Smooth muscle cell (in vitro differentiated cells): ENCODE measurements around the gene GMDS. TPM values are rescaled to one million over a fixed set of nuclear protein-coding genes. Genes with fewer than 3 reads are reported as not detected.

Experiments used
- DNase-seq: peaks from one replicate; lab custom pipeline; 2025; ENCODE audit not compliant: unreplicated experiment; lab: John Stamatoyannopoulos, UW
- H2AFZ ChIP-seq: fragments of 200-600 bp; sonication (generic); 2 replicates; pipeline ENCODE4 v1.6.0; 2016; ENCODE audit warnings: antibody characterized with exemption, low read depth, mild to moderate bottlenecking
- H3F3A ChIP-seq: fragments of 200-600 bp; sonication (generic); 2 replicates; pipeline ENCODE4 v1.6.0; 2017; ENCODE audit warnings: antibody characterized with exemption, low read depth
- H3K27ac ChIP-seq: fragments of 200-600 bp; sonication (generic); 2 replicates; pipeline ENCODE4 v1.5.1; 2016; ENCODE audit warnings: low read depth, mild to moderate bottlenecking
- H3K27me3 ChIP-seq: fragments of 200-600 bp; sonication (generic); 2 replicates; pipeline ENCODE4 v1.6.1; 2016; ENCODE audit warnings: low read depth, mild to moderate bottlenecking
- H3K36me3 ChIP-seq: fragments of 200-600 bp; sonication (generic); 2 replicates; pipeline ENCODE4 v1.5.1; 2016; ENCODE audit warnings: low read depth
- H3K4me1 ChIP-seq: fragments of 200-600 bp; sonication (generic); 2 replicates; pipeline ENCODE4 v1.5.1; 2016; ENCODE audit warnings: low read depth
- H3K4me2 ChIP-seq: fragments of 200-600 bp; sonication (generic); 2 replicates; pipeline ENCODE4 v1.6.0; 2016; ENCODE audit warnings: mild to moderate bottlenecking
- H3K4me3 ChIP-seq: fragments of 200-600 bp; sonication (generic); 2 replicates; pipeline ENCODE4 v1.5.1; 2016; ENCODE audit warnings: mild to moderate bottlenecking
- H3K79me2 ChIP-seq: fragments of 200-600 bp; sonication (generic); 2 replicates; pipeline ENCODE4 v1.6.0; 2016; ENCODE audit warnings: low read depth, mild to moderate bottlenecking
- H3K9ac ChIP-seq: fragments of 200-600 bp; sonication (generic); 2 replicates; pipeline ENCODE4 v1.6.0; 2016; ENCODE audit warnings: low read depth
- H3K9me3 ChIP-seq: fragments of 200-600 bp; sonication (generic); replicated peaks from 2 replicates; pipeline ENCODE4 v1.5.1; 2016; ENCODE audit warnings: low read depth
- H4K20me1 ChIP-seq: fragments of 200-600 bp; sonication (generic); 2 replicates; pipeline ENCODE4 v1.6.0; 2016; ENCODE audit warnings: low read depth
- CTCF ChIP-seq: fragments of 200-600 bp; sonication (generic); IDR thresholded peaks from 2 replicates; pipeline ENCODE4 v1.5.1; 2017; ENCODE audit warnings: borderline replicate concordance, mild to moderate bottlenecking, antibody characterized with exemption; ENCODE audit not compliant: insufficient read depth, poor library complexity, severe bottlenecking
- WGBS: methylation state at CpG from one replicate; pipeline ENCODE4 v1.1.7; 2016; ENCODE audit warnings: low lambda C conversion rate; 5-methylcytosine and 5-hydroxymethylcytosine counted together
- polyA plus RNA-seq: library from polyadenylated mRNA; unstranded; fragments of >200 nt; fragmentation: Nextera tagmentation; extraction: Ambion mirVana; gene quantifications from 2 replicates; pipeline ENCODE4 v1.2.1, GENCODE V29; 2016
- total RNA-seq: library from RNA; depleted of rRNA; stranded (reverse); fragments of >200 nt; gene quantifications from 2 replicates; pipeline ENCODE4 v1.2.3, GENCODE V29; 2014

Gene GMDS
- total and polyA plus RNA-seq, 2 experiments from 2014 or later: 3.7 to 8.5 TPM

GRCh38 chr6:2228392-2228791, 17.0 kb downstream of the GMDS start:
- Histone ChIP-seq H3K4me1 (no peaks in the 10 kb centered on the region), H3K27ac (no peak overlapping the region), H3K9ac (no peak overlapping the region), H3K27me3 (no peaks in the 10 kb centered on the region), H3K9me3 (no peaks in the 10 kb centered on the region), H3K4me2 (no peak overlapping the region), H3K4me3 (no peak overlapping the region), H3K79me2 (no peaks in the 10 kb centered on the region), H3F3A (no peaks in the 10 kb centered on the region), H4K20me1 (no peaks in the 10 kb centered on the region), H2AFZ (no peak overlapping the region), H3K36me3 (no peaks in the 10 kb centered on the region)
- WGBS: 79% methylated on average over 2 of the region's 2 CpGs
- TF ChIP-seq CTCF: no peak
- no peak for DNase-seq

GRCh38 chr6:2226775-2227174, 18.6 kb downstream of the GMDS start:
- Histone ChIP-seq H3K36me3 (no peaks in the 10 kb centered on the region), H3K4me1 (peaks cover 4% of the 10 kb centered on the region), H3K27me3 (no peaks in the 10 kb centered on the region), H3K9ac (no peak overlapping the region), H3K4me3 (no peak overlapping the region), H3K9me3 (no peaks in the 10 kb centered on the region), H2AFZ (no peak overlapping the region), H3F3A (no peaks in the 10 kb centered on the region), H3K27ac (no peak overlapping the region), H3K79me2 (no peaks in the 10 kb centered on the region), H4K20me1 (no peaks in the 10 kb centered on the region), H3K4me2 (no peak overlapping the region)
- 95% methylated on average over 2 of the region's 2 CpGs for WGBS
- no peak for TF ChIP-seq CTCF
- DNase-seq: no peak

GRCh38 chr6:2225422-2226392, 19.7 kb downstream of the GMDS start:
- no peaks in the 10 kb centered on the region for H3K79me2 ChIP-seq
- no peak for DNase-seq
- H3K4me2 ChIP-seq: no peak overlapping the region
- no peak for TF ChIP-seq CTCF
- no peak overlapping the region for H3K27ac ChIP-seq
- no peak overlapping the region for H2AFZ ChIP-seq
- no peaks in the 10 kb centered on the region for H3F3A ChIP-seq
- WGBS: 88% methylated on average over 6 of the region's 6 CpGs
- no peak overlapping the region for H3K9ac ChIP-seq
- H4K20me1 ChIP-seq: no peaks in the 10 kb centered on the region
- H3K4me3 ChIP-seq: no peak overlapping the region
- peaks cover 6% of the 10 kb centered on the region for H3K4me1 ChIP-seq
- no peaks in the 10 kb centered on the region for H3K36me3 ChIP-seq
- no peaks in the 10 kb centered on the region for H3K9me3 ChIP-seq
- no peaks in the 10 kb centered on the region for H3K27me3 ChIP-seq
